Measurements from ENCODE around the gene ITPR1.

GRCh38 chr3:4866866-4867265, 373.7 kb downstream of the ITPR1 start:
- no peak for TF ChIP-seq SUZ12 (IDR thresholded peaks at IDR 0.05)
- no peak for TF ChIP-seq BHLHE40 (IDR thresholded peaks at IDR 0.05; ENCODE audit: borderline replicate concordance)
- no peak for TF ChIP-seq FOXK2 (IDR thresholded peaks at IDR 0.05)
- TF ChIP-seq TARDBP (IDR thresholded peaks at IDR 0.05): no peak
- TF ChIP-seq FOXA1 (IDR thresholded peaks at IDR 0.05): no peak
- no peak for TF ChIP-seq ZNF384 (IDR thresholded peaks at IDR 0.05)

Data from HEK293T (cell line).